Astrocyte of the hippocampus (primary cell): ENCODE data around the gene ZNF827.
A peak's percentile ranks its signal among the peaks of the same experiment; 100 is the strongest.

ENCODE experiments used
- DNase-seq: peaks from one replicate; pipeline ENCODE4 v3.0.0; 2011; ENCODE audit warnings: low read depth, low spot score

The ZNF827 gene

DNA sequence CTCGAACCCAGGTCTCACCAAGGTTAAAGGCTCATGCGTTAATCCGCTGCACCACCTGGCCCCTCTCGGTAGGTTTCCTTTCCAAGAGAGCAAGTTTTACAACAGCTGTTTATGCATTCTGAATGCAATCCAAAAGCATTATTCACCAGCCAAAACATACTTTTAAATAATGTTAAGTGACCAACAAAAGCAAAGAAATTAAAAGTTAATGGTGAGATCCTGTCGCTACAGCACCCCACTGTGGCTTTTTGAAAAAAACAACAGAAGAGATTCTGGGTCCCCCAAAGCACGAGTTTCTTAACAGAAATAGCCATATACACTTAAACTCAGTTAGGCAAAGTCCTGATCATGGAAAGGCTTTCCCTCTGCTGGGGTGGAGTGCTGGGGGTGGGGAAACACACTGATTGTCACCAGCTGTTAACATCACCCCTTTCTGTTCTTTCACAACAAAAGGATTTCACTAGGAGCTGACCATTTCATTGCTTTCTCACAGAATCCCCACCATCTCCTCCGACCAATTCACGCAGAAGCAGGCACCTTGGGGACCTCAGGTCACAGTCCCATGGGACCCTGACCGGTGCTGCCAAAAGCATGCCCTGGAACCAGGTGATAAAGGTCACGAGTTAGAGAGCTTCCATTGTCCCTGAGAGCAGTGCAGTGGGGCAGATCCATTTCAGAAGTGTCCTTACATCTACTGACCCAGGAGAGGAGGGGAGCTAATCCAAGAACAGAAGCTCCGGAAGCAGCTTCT, 51.2 kb downstream of the ZNF827 start:
- DNase-seq = peak; percentile 73

DNA sequence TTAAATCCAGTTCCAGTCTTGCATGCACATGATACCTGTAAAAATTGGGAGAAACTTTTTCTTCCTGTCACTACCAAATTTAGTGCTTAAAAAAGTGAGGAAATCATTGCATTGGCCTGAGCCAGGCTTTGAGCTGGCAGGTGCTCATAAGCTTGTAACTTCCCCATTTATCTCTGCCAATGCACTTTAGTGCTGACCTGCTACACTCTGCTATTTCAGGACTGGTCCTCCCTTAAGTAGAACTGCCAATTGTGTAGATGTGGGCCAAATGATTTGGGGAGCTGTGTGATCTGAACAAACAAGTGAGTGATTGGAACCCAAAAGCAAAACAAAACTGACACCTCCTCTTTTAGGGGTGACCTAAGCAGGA, 51.8 kb downstream of the ZNF827 start:
- no peak for DNase-seq

DNA sequence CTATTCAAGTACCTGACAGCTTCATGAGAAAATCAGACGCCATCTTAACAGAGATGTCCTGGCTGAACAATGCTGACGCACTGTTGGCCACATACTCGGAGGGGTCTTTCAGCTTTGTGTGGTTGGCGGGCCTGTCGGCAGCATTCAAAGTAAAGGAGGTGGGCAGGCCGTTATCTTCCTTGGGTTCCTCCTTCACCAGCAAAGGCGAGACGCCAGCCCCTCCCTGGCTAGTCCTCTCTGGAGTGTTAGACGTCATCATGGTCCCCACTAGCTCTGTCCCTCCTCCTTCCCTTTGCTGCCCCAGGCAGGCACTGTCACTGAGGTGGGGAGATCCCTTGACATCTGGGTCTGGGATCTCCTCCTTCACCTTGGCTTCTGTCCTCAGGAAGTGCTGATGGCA, 53.0 kb downstream of the ZNF827 start:
- no peak for DNase-seq

DNA sequence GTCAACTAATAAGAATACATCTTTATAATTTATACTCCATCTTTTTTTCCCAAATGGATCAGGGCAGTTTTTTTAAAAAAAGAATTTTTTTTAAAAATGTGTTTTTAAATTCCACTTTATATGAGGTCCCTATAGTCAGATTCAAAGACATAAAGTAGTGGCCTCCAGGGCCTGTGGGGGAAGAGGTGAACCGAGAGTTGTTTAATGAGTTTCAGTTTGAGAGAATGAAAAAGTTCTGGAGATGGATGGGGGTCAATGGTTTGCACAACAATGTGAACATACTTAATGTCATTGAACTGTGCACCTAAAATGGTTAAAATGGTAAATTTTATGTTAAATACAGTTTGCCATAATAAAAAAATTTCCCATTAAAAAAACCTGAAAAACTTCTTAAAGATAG, 53.8 kb downstream of the ZNF827 start:
- DNase-seq = no peak

DNA sequence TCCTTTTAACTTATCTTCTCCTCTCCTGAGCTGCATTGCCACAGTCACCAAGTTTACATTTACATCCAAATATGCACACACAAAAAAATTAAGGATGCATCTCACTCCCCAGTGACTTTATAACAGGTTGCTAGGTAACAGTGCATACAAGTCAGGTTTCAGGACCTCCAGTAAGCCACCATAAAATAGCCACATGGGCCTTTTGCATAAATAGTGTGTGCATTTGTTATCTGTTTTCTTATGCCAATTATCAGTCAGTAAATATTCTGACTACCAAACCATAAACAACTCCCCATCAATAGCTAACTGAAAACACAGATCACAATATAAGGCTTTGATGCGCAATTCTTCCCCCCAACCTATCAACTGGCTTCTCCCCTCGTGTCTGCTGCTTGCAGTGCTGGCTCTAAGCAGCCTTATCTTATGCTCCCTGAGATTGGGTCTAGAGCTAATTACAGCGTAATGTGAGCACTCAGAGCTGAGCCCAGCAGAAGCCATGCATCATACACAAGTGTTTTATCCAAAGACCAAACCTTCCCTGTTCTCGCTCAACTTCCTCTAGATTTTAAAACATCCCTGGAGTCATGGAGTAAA, 55.4 kb downstream of the ZNF827 start:
- DNase-seq = no peak

DNA sequence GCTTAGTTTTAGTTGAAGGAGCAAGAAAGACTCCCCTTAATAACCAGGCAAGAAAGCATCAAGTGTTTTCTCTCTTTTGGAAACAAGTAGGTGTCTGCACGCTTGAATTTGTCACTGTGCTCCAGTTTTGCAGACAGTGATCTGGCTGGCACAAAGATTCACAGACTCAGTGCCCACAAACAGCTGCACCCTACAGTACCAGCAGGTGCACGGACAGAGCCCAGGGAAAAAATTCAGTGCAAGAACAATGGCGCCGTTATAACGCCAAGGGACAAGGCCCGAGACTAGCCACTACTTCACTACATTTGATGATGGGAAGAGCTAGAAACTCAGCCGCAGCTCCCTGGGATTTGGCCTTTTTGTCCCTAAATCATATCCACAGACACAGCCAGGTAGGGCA, 56.0 kb downstream of the ZNF827 start:
- no peak for DNase-seq

DNA sequence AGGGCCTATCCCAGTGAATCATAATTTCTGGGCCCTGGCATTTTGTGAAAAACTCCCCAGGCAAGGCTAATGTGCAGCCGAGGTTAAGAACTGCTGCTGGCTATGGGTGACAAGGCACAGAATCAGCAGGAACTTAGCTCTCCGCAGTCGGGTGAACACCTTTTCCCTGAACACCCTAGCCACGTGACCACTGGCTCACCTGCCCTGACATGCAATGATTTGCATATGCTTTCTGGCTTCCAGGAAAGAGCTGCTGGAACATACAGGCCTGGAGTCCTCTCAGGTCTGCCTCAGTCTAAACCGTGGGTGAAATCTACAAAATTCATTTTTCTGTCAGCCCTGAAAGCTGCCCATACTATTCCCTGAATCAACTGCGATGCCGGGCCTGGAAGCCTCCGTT, 56.6 kb downstream of the ZNF827 start:
- DNase-seq = no peak

DNA sequence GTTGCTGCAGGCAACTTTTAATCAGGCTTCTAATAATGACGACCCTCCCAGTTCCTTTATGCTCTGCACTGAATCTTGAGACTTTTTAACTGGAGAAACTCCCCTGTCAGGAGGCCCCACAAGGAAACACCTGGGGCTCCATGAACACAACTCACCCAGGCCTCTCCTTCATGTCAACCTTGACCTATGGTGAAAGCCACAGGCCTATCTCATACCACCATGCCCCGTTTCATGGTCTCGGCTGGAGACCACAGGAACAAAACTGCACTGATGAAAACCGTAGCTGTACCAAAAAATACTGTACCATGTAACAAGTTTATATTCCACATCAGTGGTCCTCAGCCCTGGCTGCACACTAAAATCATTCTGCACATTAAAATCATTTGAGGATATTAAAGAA, 57.0 kb downstream of the ZNF827 start:
- DNase-seq = no peak

DNA sequence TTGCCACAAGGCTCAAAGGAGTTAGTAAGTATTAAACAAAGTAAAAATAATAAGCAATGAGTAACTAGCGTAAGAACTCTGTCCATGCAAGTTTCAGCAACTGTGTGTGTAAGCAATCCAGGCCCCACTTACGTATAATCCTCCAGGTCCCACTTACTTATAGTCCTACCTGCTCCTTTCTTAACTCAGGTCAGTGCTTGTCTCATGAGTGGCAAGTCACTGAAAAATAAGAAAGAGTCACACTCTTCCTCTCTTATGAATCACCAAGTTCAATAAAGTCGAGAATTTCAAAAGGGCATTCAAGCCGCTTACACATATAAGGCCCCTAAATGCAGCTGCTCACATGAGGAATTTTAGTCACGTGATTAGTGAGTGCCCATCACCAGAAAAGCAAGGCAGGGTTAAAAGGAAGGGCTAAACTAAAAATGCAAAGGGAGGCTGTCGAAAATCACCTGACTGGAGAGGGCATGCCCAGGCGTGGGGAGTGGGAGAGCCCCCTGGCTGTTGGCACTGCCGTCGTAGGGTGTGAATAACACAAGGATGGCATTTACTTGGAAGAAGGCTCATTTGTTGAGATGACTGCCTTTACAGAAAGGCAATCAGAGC, 58.2 kb downstream of the ZNF827 start:
- DNase-seq = no peak

DNA sequence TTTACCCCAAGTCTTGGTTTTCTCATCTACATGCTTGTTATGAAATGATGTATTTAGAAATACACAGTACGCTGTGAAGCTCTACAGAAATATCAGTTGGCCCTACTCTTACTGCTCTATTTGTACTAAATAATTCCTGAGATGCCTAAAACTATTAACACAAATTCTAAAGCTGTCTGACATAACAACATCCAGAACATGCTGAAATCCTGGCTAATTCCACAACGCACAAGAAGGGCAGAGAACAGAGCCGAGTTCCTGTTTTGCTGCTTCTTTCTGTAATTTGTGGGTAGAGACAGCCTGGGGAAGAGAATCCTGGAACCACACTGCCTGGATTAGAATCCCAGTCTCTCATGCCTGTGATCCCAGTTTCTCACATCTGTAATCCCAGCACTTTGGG, 59.0 kb downstream of the ZNF827 start:
- DNase-seq = no peak

DNA sequence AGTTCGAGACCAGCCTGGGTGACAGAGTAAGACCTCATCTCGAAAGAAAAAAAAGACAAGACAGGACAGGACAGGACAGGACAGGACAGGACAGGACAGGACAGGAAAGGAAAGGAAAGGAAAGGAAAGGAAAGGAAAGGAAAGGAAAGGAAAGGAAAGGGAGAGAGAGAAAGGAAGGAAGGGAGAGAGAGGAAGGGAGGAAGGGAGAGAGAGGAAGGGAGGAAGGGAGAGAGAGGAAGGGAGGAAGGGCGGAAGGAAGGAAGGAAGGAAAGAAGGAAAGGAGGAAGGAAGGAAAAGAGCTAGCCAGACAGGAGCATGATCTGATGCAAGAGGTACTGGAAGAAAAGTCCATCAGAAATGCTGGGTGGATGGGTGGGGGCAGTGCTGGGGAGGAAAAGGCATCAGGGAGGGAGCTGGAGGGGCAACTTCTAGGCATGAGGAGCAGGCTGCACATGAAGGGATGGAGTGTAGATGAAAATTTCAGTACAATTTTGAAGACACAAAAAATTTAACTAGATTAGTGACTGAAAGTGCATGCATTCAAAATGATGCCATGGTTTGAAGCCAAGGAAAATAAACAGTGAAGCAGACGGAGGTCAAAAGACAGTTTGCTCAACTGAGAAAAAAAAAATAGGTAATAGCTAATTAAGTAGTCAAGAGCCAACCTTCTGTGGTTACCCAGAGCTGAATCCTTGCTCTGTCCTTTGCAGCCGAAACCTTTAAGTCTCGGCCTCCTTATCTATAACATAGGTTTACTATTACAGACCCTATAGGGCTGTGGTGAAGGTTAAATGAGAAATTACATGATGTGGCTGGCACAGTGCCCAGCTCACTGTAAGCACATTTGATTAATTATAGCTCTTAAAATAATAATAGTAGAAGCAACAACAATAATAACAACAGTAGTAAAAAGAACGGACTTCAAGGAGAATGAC, 59.9 kb downstream of the ZNF827 start:
- DNase-seq = peak; percentile 66

DNA sequence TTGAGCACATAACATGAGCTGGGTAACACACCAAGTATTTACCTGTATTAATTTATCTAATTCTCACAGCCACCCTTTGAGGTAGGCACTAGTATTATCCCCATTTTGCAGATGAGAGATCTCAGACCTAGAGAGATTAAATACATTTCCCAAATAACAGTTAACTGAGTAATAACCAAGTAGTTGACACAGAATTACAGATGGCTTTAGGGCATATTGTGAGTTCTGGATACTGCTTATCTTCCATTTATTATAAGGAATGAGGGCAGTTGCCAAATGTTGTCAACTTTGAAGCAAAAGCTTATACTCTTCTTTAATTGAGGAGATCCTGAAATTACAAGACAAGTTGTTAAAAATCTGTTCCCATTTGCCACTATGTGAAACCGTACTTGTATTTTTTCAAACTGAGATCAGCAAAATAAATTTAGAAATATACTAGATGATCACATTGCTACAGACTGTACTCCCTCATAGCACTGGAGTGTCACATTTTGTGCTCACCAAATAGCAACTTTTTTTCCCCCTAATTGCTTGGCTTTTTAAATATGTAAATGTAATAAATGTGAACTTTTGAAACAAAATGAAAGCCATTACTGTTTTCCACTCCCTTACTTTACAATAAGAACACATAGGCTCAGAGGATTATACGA, 62.0 kb downstream of the ZNF827 start:
- no peak for DNase-seq

DNA sequence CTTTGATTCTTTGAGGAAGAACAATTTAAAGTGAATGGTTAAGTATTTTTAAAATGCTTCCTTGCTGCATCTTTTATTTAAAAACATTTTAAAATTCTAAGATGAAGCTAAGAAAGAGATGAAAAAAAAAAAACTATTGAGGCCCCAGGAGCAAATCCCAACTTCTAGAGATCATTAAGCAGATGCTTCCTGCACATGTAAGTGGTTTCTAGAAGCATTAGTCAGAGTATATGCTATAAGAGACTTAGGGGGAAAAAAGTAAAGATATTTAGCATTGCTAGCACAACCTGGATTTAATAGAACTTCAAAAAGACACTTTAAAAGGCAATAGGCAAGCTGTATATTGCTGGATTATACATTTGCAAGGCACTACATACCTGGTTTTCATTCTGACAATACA, 64.7 kb downstream of the ZNF827 start:
- DNase-seq = no peak

DNA sequence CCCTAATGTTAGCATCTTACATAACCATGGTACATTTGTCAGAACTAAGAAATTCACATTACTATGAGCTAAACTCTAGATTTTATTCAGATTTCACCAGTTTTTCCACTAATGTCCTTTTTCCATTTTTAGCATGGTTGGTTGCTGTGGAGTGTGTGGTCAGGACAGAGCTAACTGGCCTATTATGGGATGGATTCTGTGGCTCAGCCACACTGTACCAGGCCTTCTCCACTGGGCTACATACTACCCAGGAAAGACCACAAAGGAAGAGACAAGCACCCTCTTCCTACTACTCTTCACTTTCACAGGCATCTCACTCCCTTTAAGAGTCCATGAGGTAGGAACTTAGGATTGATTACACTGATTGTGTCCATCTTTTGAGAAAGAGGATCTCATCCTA, 67.4 kb downstream of the ZNF827 start:
- no peak for DNase-seq

DNA sequence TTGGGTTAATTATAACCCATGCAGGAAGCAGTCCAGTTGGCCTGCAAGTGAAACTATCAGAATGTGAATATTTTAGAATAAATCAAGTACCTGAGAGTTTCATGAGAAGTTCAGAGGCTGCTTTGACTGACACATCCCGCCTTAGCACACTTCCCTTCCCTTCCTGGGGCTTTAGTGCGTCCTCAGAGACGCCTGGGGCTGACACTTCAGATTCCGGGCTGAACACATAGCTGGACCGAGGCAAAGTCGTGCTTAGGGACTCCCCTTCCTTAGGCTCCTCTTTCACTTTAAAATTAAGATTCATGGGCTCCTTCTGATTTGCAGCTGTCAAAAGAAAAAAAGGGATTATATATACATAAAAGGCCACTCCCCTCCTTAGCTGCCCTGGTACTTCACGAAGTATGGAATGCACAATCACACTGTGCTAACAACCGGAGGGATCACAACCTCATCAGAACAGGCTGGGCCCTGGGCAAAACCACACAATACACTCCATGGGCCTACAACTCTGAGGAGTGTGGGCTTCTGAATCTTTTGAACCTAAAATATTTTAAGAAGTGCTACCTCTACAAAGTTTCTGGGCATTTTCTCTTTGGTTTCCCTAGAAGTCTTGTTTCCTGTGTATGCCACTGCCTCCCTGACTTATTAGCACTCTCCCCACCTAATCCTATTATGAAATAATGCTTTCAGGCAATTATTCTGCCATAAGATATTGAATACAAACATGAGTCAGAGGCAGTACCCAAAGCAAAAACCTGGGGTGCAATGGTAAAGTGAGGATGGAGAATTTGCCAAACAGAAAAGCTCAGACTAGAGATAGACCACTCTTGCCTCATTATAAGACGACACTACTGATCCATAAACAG, 68.2 kb downstream of the ZNF827 start:
- DNase-seq = no peak

DNA sequence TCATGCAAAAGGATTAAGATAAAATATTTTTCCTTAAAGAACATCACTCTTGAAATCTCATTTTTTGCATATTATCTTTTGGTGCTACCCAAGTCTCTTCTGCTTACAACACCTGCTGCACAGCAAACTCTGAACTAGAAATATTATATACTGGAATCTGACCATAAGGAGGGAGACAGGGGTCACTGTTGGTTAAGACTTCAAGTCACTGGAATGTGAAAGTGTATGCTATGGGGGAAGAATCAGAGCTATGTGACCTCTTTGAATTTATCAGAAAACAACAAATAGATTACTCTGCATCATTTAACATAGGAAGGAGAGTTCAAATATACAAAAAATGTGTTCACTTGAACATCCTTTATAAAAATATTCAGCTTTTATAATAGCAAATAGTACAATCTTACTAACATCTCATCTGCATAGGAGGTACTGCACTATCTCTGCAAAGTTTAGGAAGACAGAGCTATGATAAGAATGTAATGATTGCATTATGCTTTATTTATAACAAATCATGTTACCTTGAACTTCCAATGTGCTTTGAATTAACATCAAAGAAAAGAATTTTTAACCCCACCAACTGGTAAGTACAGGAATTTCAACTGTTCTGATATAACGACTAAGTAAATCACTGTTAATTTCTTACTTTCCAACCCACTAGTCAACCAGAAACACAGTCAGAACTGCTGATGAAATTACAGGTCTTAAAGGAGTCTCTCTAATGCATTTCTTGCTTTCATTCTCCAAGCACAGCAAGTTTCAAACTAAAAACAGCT, 69.8 kb downstream of the ZNF827 start:
- no peak for DNase-seq

DNA sequence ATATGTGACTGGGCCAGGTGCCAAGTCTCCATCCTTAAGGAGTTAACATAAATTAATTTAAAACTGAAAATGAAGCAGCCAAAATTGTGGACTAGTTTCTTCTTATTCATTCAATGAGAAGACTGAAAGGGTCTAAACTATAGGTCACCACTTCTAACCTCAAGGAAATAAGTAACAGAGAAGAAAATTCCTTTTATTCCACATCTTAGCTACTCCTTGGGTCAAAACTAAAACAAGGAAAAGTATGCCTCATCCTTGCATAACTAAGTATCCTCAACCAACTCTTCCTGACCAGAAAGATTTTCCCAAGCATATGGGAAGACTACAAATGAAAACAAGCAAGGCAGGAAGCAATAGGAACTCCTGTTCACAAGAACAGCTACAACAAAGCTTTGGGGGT, 71.2 kb downstream of the ZNF827 start:
- no peak for DNase-seq

DNA sequence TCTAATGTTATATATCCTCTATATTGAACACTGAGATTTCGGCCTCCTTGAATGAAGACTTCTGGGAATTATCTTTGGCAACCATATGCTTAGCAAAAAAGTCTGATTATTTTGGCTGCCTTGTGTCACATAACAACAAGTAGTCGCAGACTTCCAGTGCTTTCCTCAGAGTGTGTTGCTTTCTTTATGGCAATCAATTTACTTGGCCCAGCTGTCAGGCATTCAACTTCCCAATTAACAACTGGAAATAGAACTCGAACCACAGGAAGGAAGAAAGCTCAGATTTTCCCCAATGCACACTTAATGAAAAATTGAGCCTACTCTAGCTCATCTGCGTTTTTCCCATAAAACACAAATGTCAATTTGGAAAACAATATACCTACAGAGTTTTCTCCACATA, 71.6 kb downstream of the ZNF827 start:
- no peak for DNase-seq

DNA sequence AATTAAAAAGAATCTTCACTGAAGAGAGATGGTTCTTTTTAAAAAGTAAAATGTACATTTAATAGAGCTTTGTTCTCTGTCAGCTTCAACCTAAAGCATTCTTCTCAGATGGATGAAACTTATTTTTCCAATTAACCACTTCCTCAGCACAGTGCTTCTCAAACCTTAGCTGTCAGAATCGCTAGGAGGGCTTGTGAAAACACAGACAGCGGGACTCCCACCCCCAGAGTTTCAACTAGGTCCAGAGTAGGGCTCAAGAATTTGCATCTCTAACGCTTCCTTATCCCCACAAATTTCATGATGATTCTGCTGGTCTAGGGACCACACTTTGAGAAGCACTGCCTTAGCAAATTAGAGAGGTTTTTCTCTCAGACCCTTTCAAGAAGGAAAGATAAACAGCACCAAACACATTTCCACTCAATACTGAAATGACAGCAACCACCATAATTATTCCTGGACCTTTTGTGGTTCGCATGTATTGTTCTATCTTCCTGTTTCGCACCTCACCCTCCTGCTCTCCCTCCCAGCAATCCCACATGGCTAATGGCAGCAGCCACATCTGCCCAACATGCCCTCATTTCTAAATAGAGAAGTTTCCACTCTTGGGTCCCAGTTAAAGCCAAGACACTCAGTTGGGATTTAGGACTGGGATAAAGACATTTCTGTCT, 73.2 kb downstream of the ZNF827 start:
- no peak for DNase-seq
